GM21737 (cell line): Measurements from ENCODE around the gene FBN2.
"Not testable (repeated sequence)": the region's sequence is repeated elsewhere in the genome, so short reads cannot be mapped to it uniquely, and the experiment has no call there.

Experiments used
- ATAC-seq: cut with Tn5 transposase; IDR thresholded peaks from one replicate; pipeline ENCODE4 v1.9.1; 2021; ENCODE audit warnings: mild to moderate bottlenecking, moderate library complexity; ENCODE audit not compliant: unreplicated experiment

The FBN2 gene

GRCh38 chr5:128480158-128480557, 57.9 kb downstream of the FBN2 start:
- no peak for ATAC-seq

- ATAC-seq: no peak
Measured at GRCh38 chr5:128478386-128479368, 59.4 kb downstream of the FBN2 start.

GRCh38 chr5:128477944-128478343, 60.1 kb downstream of the FBN2 start:
- no peak for ATAC-seq

GRCh38 chr5:128475693-128476092, 62.4 kb downstream of the FBN2 start:
- ATAC-seq: no peak

- no peak for ATAC-seq
Measured at GRCh38 chr5:128472919-128473318, 65.1 kb downstream of the FBN2 start.

GRCh38 chr5:128472036-128472435, 66.0 kb downstream of the FBN2 start:
- no peak for ATAC-seq

GRCh38 chr5:128470663-128471062, 67.4 kb downstream of the FBN2 start:
- ATAC-seq: no peak

- ATAC-seq: no peak
Measured at GRCh38 chr5:128469912-128470311, 68.1 kb downstream of the FBN2 start.

- no peak for ATAC-seq
Measured at GRCh38 chr5:128466980-128467379, 71.1 kb downstream of the FBN2 start.

GRCh38 chr5:128466554-128466953, 71.5 kb downstream of the FBN2 start:
- ATAC-seq: no peak

GRCh38 chr5:128464596-128464995, 73.4 kb downstream of the FBN2 start:
- no peak for ATAC-seq

- no peak for ATAC-seq
Measured at GRCh38 chr5:128462330-128462729, 75.7 kb downstream of the FBN2 start.

GRCh38 chr5:128457147-128457915, 80.7 kb downstream of the FBN2 start:
- ATAC-seq: not testable (repeated sequence)

GRCh38 chr5:128455841-128456361, 82.1 kb downstream of the FBN2 start:
- no peak for ATAC-seq

- ATAC-seq: no peak
Measured at GRCh38 chr5:128453121-128453520, 84.9 kb downstream of the FBN2 start.

GRCh38 chr5:128447224-128447623, 90.8 kb downstream of the FBN2 start:
- not testable (repeated sequence) for ATAC-seq

- ATAC-seq: no peak
Measured at GRCh38 chr5:128441941-128442350, 96.1 kb downstream of the FBN2 start.

GRCh38 chr5:128441165-128441564, 96.9 kb downstream of the FBN2 start:
- no peak for ATAC-seq

- no peak for ATAC-seq
Measured at GRCh38 chr5:128436749-128437188, 101.3 kb downstream of the FBN2 start.

GRCh38 chr5:128435861-128436260, 102.2 kb downstream of the FBN2 start:
- ATAC-seq: no peak

GRCh38 chr5:128434993-128435392, 103.1 kb downstream of the FBN2 start:
- ATAC-seq: no peak
